GM21737 (cell line): Measurements from ENCODE around the gene MOB3A.

Source experiments
- ATAC-seq: cut with Tn5 transposase; IDR thresholded peaks from one replicate; pipeline ENCODE4 v1.9.1; 2021; ENCODE audit warnings: mild to moderate bottlenecking, moderate library complexity; ENCODE audit not compliant: unreplicated experiment

The MOB3A gene

GRCh38 chr19:2126879-2127518 is 30.9 kb upstream of the MOB3A start:
- ATAC-seq: no peak

GRCh38 chr19:2123682-2124387 is 27.7 kb upstream of the MOB3A start:
- ATAC-seq: no peak

GRCh38 chr19:2122982-2123381 is 26.9 kb upstream of the MOB3A start:
- no peak for ATAC-seq

- ATAC-seq: no peak
Observed at GRCh38 chr19:2122251-2122650, 26.1 kb upstream of the MOB3A start.

- ATAC-seq: no peak
Observed at GRCh38 chr19:2121416-2122051, 25.4 kb upstream of the MOB3A start.

- ATAC-seq: no peak
Observed at GRCh38 chr19:2120821-2121220, 24.7 kb upstream of the MOB3A start.

DNA sequence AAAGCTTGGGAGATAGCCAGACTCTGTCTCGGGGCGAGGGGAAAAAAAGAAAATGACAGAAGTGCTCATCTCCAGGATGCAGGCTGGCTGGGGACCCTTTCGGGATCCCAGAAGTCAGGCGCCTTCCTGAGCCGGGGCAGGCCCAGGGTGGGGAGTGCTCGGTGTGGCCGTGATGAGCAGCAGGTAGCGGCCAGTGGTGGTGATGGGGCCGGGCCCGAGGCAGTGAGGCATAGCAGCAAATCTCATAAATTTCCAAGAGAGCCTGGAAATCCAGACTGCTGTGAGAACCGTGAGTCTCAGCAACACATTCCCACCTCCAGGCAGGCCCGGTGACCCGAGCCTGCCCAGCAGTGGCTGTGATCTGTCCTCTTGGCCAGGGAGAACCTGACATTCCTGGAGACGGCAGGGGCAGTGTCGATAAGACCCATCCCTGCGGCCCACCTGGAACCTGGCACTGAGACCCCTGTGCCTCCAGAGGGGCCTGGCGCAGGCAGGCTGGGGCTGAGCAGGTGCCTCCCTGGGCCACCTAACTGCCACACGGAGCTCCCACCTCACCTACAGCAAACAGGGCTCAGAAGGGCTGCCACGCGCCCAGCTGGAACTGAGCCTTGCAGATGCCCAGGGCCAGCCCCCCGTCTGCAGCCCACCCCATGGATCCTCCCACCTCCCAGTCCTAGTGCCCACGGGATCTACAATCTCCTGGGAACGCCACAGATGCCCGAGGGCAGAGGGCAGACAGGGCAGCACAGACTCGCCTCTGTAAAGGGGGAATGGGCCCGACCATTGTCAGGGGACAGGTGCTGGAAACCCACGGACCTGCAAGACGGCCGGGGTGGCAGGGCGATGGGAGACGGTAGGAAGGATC is 24.0 kb upstream of the MOB3A start:
- no peak for ATAC-seq

GRCh38 chr19:2118438-2118837 is 22.3 kb upstream of the MOB3A start:
- no peak for ATAC-seq

GRCh38 chr19:2117215-2117960 is 21.3 kb upstream of the MOB3A start:
- ATAC-seq: no peak

DNA sequence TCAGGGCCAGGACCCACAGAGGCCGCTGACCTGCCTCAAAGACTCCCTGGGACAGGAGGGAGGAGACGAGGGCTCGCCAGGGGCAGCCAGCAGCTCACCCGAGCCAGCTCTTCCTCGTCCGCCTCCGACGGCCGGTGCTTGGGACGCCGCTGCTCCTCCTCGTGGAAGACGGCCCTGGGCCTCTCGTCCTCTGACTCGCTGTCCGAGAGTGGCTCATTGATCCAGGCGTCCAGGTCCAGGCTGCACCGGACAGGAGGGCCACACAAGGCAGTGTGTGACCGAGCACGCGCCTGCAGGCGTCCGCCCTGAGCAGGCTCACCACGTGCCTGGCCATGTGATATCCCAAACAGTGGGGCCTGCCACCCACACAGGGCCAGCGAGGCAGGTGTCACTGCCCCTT is 20.4 kb upstream of the MOB3A start:
- no peak for ATAC-seq

DNA sequence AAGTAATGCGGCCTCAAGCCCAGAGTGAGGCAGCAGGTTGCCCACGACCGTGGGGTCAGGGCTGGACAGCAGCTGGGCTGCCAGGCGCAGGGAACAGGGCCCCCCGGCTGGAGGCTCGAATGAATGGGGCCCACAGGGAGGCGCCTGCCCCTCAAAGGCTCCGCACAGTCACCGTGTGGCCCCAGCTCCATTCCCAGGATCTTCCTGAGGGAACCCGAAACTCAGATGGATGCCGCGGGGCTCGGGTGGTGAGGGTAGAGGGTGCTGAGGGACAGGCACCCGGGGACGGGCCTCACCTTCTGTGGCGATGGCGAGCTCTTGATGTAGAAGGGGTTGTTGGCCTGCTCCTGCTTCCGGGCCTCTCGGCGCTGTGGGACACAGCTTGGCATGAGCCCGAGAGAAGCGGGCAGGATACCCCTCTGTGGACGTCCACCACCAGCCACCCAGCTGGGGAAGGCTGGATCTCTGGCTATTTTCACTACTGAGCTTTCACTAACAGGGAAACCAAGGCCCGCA is 19.8 kb upstream of the MOB3A start:
- no peak for ATAC-seq

DNA sequence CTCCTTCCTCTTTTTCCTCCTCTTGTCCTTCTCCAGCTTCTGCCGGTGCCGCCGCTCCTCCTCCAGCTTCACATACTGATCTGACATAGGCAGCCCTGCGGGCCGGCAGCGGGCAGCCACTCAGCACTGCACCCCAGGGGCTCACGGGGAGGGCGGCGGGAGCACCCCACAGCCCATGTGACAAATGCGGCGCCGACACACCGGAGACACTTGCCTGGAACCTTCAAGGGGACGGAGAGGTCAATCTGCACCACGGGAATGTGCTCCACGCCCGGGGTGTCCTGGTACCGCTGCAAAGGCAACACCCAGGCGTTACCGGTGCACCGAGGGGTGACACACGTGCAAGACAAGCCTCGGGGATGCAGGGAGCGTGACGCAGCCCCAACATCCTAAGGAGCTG is 19.2 kb upstream of the MOB3A start:
- no peak for ATAC-seq

DNA sequence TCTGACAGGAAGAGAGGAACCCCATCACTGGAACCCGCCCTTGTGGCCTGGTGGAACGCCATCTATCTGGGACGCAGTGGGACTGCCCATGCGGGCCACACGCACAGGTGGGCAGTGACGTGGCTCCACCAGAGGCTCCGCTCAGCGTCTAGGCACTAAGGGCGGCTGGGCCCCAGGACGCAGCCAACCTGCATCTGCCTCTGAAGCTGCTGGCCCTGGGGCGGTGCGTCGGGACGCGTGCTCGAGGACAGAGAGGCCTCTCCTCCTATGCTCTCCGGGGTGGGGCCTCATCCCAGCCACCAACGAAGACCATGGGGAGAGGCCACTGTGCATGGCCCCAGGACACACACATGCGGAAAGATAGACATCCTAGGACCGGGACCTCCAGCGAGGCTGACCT is 18.7 kb upstream of the MOB3A start:
- ATAC-seq: no peak

- ATAC-seq: no peak
Observed at GRCh38 chr19:2114218-2114617, 18.1 kb upstream of the MOB3A start.

- no peak for ATAC-seq
Observed at GRCh38 chr19:2113439-2114211, 17.5 kb upstream of the MOB3A start.

- no peak for ATAC-seq
Observed at GRCh38 chr19:2112516-2113320, 16.6 kb upstream of the MOB3A start.

DNA sequence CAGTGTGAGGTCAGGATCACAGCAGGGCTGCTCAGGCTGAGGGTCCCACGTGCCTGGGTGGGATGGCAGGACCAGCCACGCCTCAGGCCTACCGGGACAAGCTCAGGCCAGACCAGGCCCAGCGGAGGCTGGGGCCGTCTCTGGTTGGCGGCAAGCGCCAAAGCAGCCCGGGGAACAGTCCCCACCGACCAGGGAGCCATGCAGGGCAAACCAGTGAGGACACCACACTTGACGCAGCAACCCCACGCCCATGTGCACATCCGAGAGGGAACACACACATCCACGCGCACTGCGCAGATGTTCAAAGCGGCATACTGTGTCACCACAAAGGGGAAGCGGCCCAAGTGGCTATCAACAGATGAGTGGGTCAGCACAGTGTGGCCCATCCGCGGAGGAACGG is 15.8 kb upstream of the MOB3A start:
- no peak for ATAC-seq

DNA sequence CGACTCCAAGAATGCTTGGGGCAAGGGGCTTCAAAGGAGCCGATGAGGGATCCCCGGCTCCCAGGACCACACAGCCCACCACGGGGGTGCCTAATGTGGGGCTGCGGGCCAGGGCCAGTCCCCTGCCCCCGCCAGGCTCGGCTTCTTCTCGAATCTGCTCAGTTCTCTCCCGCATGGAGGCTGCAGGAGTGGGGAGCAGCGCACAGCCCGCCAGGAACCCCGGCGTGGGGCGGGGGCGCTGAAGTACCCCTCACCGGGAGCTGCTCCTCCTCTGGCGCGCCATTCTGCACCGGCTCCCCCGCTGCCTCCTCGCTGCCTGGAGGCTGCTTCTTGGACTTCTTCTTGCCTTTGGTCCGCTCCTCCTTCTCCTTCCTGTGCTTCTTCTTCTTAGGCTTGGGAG is 15.3 kb upstream of the MOB3A start:
- no peak for ATAC-seq

DNA sequence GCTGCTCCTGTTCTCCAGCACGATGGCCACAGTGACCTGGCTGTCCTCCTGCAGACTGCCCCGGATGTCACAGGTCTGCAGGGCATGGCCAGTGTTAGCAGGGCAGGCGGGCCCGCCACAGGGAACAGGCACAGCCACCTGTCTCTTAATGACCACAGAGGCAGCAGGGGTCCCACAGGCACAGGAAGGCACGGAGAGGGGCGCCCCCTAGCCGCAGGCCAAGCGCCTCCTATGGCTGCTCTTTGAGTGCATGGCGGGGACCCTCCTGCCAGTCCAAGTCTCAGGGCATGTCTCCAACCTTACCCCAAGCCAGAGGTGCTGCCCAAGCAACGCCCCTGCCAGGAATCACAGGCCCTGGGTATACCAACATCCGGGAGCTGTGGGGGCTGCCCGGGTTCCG is 14.7 kb upstream of the MOB3A start:
- ATAC-seq: no peak
